H9 (cell line): Measurements from ENCODE around the gene UVRAG. TPM values are rescaled to one million over a fixed set of nuclear protein-coding genes. Genes with fewer than 3 reads are reported as not detected.

Experiments used
- DNase-seq: peaks from one replicate; pipeline ENCODE4 v3.0.0-alpha.2; 2017
- H2AFZ ChIP-seq: one replicate; pipeline ENCODE4 v1.6.1; 2013; ENCODE audit warnings: mild to moderate bottlenecking, low read length, control low read depth, moderate library complexity
- H2AK5ac ChIP-seq: 2 replicates; pipeline ENCODE4 v1.6.1; 2013; ENCODE audit warnings: low read length, control low read depth, mixed read lengths; ENCODE audit not compliant: insufficient read length
- H2BK120ac ChIP-seq: one replicate; pipeline ENCODE4 v1.6.1; 2013; ENCODE audit warnings: low read depth, mild to moderate bottlenecking, low read length, control low read depth, inconsistent platforms; ENCODE audit not compliant: poor library complexity, severe bottlenecking
- H2BK12ac ChIP-seq: 2 replicates; pipeline ENCODE4 v1.6.1; 2013; ENCODE audit warnings: low read length, control low read depth, mixed read lengths, low read depth; ENCODE audit not compliant: insufficient read length
- H2BK15ac ChIP-seq: 2 replicates; pipeline ENCODE4 v1.6.1; 2013; ENCODE audit warnings: low read depth, low read length, control low read depth
- H2BK20ac ChIP-seq: one replicate; pipeline ENCODE4 v1.6.1; 2013; ENCODE audit warnings: low read depth, mild to moderate bottlenecking, low read length, control low read depth, inconsistent platforms; ENCODE audit not compliant: poor library complexity, severe bottlenecking
- H2BK5ac ChIP-seq: 2 replicates; pipeline ENCODE4 v1.6.1; 2013; ENCODE audit warnings: low read length, control low read depth, mixed read lengths; ENCODE audit not compliant: insufficient read length
- H3K14ac ChIP-seq: 2 replicates; pipeline ENCODE4 v1.6.1; 2013; ENCODE audit warnings: low read length, control low read depth; ENCODE audit not compliant: insufficient read depth
- H3K18ac ChIP-seq: 2 replicates; pipeline ENCODE4 v1.6.1; 2013; ENCODE audit warnings: low read depth, mild to moderate bottlenecking, mixed read lengths, low read length, control low read depth; ENCODE audit not compliant: insufficient read length
- H3K23ac ChIP-seq: 2 replicates; pipeline ENCODE4 v1.6.1; 2013; ENCODE audit warnings: low read length, control low read depth, mixed read lengths, low read depth; ENCODE audit not compliant: insufficient read length
- H3K23me2 ChIP-seq: 2 replicates; pipeline ENCODE4 v1.6.1; 2013; ENCODE audit warnings: low read depth, mild to moderate bottlenecking, mixed read lengths, low read length, control low read depth; ENCODE audit not compliant: insufficient read length, poor library complexity, severe bottlenecking
- H3K27ac ChIP-seq: 2 replicates; pipeline ENCODE4 v1.5.1; 2013; ENCODE audit warnings: low read length, control low read depth, mixed read lengths, low read depth; ENCODE audit not compliant: insufficient read length
- H3K27me3 ChIP-seq: 2 replicates; pipeline ENCODE4 v1.6.1; 2013; ENCODE audit warnings: low read length, control low read depth, inconsistent platforms; ENCODE audit not compliant: insufficient read depth
- H3K4ac ChIP-seq: 2 replicates; pipeline ENCODE4 v1.6.1; 2013; ENCODE audit warnings: low read depth, mild to moderate bottlenecking, control low read depth, inconsistent platforms, low read length, moderate library complexity
- H3K4me1 ChIP-seq: 2 replicates; pipeline ENCODE4 v1.6.1; 2013; ENCODE audit warnings: low read length, control low read depth, inconsistent platforms; ENCODE audit not compliant: insufficient read depth
- H3K4me2 ChIP-seq: 2 replicates; pipeline ENCODE4 v1.6.1; 2013; ENCODE audit warnings: low read length, control low read depth, mixed read lengths; ENCODE audit not compliant: insufficient read length, insufficient read depth
- H3K56ac ChIP-seq: 2 replicates; pipeline ENCODE4 v1.6.1; 2013; ENCODE audit warnings: low read depth, mild to moderate bottlenecking, mixed read lengths, low read length, control low read depth; ENCODE audit not compliant: insufficient read length
- H3K79me1 ChIP-seq: 2 replicates; pipeline ENCODE4 v1.6.1; 2013; ENCODE audit warnings: low read depth, mild to moderate bottlenecking, moderate library complexity, low read length, control low read depth, inconsistent platforms; ENCODE audit not compliant: insufficient read depth, poor library complexity, severe bottlenecking
- H3K79me2 ChIP-seq: 2 replicates; pipeline ENCODE4 v1.6.1; 2013; ENCODE audit warnings: low read length, control low read depth, inconsistent platforms; ENCODE audit not compliant: insufficient read depth
- H3K9ac ChIP-seq: 2 replicates; pipeline ENCODE4 v1.6.1; 2013; ENCODE audit warnings: low read length, control low read depth, mixed read lengths; ENCODE audit not compliant: insufficient read length; ENCODE audit errors: extremely low read depth
- H3K9me3 ChIP-seq: one replicate; pipeline ENCODE4 v1.6.1; 2013; ENCODE audit warnings: low read depth, low read length, inconsistent platforms; ENCODE audit not compliant: control insufficient read depth
- H3T11ph ChIP-seq: one replicate; pipeline ENCODE4 v1.6.1; 2013; ENCODE audit warnings: mild to moderate bottlenecking, low read length, control low read depth, inconsistent platforms
- H4K20me1 ChIP-seq: one replicate; pipeline ENCODE4 v1.6.1; 2013; ENCODE audit not compliant: control insufficient read depth, insufficient read length, insufficient read depth
- H4K5ac ChIP-seq: 2 replicates; pipeline ENCODE4 v1.6.1; 2013; ENCODE audit warnings: low read depth, mild to moderate bottlenecking, mixed read lengths, low read length, control low read depth; ENCODE audit not compliant: insufficient read length
- H4K8ac ChIP-seq: replicated peaks from 2 replicates; pipeline ENCODE4 v1.6.1; 2013; ENCODE audit warnings: low read length, control low read depth, mixed read lengths, low read depth; ENCODE audit not compliant: insufficient read length
- H4K91ac ChIP-seq: 2 replicates; pipeline ENCODE4 v1.6.1; 2013; ENCODE audit warnings: low read depth, mild to moderate bottlenecking, moderate library complexity, mixed read lengths, low read length, control low read depth; ENCODE audit not compliant: insufficient read length
- H3K27ac Mint-ChIP-seq, 3 experiments: 2 replicates in 2 of 3; 3 replicates in 1 of 3; pipeline ENCODE4 v1.8.0; 2020 to 2021; ENCODE audit warnings: mixed read lengths in 3 of 3, mild to moderate bottlenecking in 1 of 3, moderate library complexity in 1 of 3
- H3K27me3 Mint-ChIP-seq: 2 replicates; pipeline ENCODE4 v1.8.0; 2021; ENCODE audit warnings: low read depth, mild to moderate bottlenecking, moderate library complexity, mixed read lengths
- H3K36me3 Mint-ChIP-seq, 3 experiments: 2 replicates in 2 of 3; 3 replicates in 1 of 3; pipeline ENCODE4 v1.8.0; 2020 to 2021; ENCODE audit warnings: low read depth in 3 of 3, mixed read lengths in 3 of 3; ENCODE audit not compliant: insufficient read depth in 1 of 3
- H3K4me1 Mint-ChIP-seq, 2 experiments: 2 replicates each; pipeline ENCODE4 v1.8.0; 2020; ENCODE audit warnings: mixed read lengths in 2 of 2
- H3K4me3 Mint-ChIP-seq, 2 experiments: 2 replicates in 1 of 2; 3 replicates in 1 of 2; pipeline ENCODE4 v1.8.0; 2020 to 2021; ENCODE audit warnings: mild to moderate bottlenecking in 2 of 2, mixed read lengths in 2 of 2, moderate library complexity in 1 of 2
- H3K9me3 Mint-ChIP-seq, 2 experiments: 2 replicates in 1 of 2; 3 replicates in 1 of 2; pipeline ENCODE4 v1.8.0; 2020; ENCODE audit warnings: mild to moderate bottlenecking in 2 of 2, mixed read lengths in 2 of 2, moderate library complexity in 1 of 2
- CTCF ChIP-seq: fragments of 200-600 bp; sonication (generic); conservative IDR thresholded peaks from 3 replicates; pipeline ENCODE4 v1.8.0; 2021; ENCODE audit warnings: antibody characterized with exemption, mild to moderate bottlenecking
- WGBS: extraction: QIAGEN DNeasy Blood & Tissue Kit; methylation state at CpG from one replicate; pipeline ENCODE4 v1.1.7; 2013; ENCODE audit warnings: missing lambda C conversion rate, low lambda C conversion rate, mixed read lengths; ENCODE audit not compliant: insufficient read length; ENCODE audit errors: extremely low coverage; 5-methylcytosine and 5-hydroxymethylcytosine counted together
- total RNA-seq: library from RNA; stranded (reverse); gene quantifications from 2 replicates; pipeline ENCODE4 v1.2.1, GENCODE V29; 2021

UVRAG gene
- total RNA-seq, 1 experiment from 2014 or later: 18.5 TPM

- Mint-ChIP-seq H3K9me3 (peaks cover 0 to 7% of the 10 kb centered on the region in 2 experiments; a peak in 2 of 5 replicates), H3K36me3 (peaks cover 22 to 31% (median 31%) of the 10 kb centered on the region in 3 experiments; a peak in 6 of 7 replicates), H3K4me1 (no peaks in the 10 kb centered on the region), H3K27ac (no peak overlapping the region), H3K4me3 (no peak overlapping the region), H3K27me3 (no peaks in the 10 kb centered on the region)
- no peak overlapping the region for H4K5ac ChIP-seq
- H2BK20ac ChIP-seq: no peak overlapping the region
- H2BK5ac ChIP-seq: no peak overlapping the region
- no peak overlapping the region for H2AK5ac ChIP-seq
- H3K9ac ChIP-seq: no peak overlapping the region
- no peaks in the 10 kb centered on the region for H4K20me1 ChIP-seq
- H3K27me3 ChIP-seq: no peaks in the 10 kb centered on the region
- H2BK12ac ChIP-seq: no peak overlapping the region
- H3K27ac ChIP-seq: no peak overlapping the region
- no CpG with 5 or more reads among the region's 1 CpG for WGBS
- H3K18ac ChIP-seq: no peak overlapping the region
- no peak overlapping the region for H3K4me2 ChIP-seq
- no peaks in the 10 kb centered on the region for H3K79me2 ChIP-seq
- no peak overlapping the region for H3T11ph ChIP-seq
- no peak overlapping the region for H4K91ac ChIP-seq
- H2BK15ac ChIP-seq: no peak overlapping the region
- H2BK120ac ChIP-seq: no peak overlapping the region
- no peak overlapping the region for H3K4ac ChIP-seq
- H3K79me1 ChIP-seq: peaks cover 3% of the 10 kb centered on the region
- no peak for DNase-seq
- TF ChIP-seq CTCF: no peak
- H3K23ac ChIP-seq: no peak overlapping the region
- H3K23me2 ChIP-seq: no peaks in the 10 kb centered on the region
- no peak overlapping the region for H3K56ac ChIP-seq
- no peak overlapping the region for H2AFZ ChIP-seq
- no peaks in the 10 kb centered on the region for H3K9me3 ChIP-seq
- no peak overlapping the region for H4K8ac ChIP-seq
- H3K4me1 ChIP-seq: no peaks in the 10 kb centered on the region
- no peak overlapping the region for H3K14ac ChIP-seq
These were observed 181.8 kb downstream of the UVRAG start for GRCh38 chr11:75996523-75997442.
